NCI-H526 (cell line): ENCODE data around the gene CNBP.
"Not testable (repeated sequence)": the region's sequence is repeated elsewhere in the genome, so short reads cannot be mapped to it uniquely, and the experiment has no call there.

Source experiments
- DNase-seq, 2 experiments: peaks; one replicate each; lab custom pipeline; 2025; lab: John Stamatoyannopoulos, UW

The CNBP gene

DNA sequence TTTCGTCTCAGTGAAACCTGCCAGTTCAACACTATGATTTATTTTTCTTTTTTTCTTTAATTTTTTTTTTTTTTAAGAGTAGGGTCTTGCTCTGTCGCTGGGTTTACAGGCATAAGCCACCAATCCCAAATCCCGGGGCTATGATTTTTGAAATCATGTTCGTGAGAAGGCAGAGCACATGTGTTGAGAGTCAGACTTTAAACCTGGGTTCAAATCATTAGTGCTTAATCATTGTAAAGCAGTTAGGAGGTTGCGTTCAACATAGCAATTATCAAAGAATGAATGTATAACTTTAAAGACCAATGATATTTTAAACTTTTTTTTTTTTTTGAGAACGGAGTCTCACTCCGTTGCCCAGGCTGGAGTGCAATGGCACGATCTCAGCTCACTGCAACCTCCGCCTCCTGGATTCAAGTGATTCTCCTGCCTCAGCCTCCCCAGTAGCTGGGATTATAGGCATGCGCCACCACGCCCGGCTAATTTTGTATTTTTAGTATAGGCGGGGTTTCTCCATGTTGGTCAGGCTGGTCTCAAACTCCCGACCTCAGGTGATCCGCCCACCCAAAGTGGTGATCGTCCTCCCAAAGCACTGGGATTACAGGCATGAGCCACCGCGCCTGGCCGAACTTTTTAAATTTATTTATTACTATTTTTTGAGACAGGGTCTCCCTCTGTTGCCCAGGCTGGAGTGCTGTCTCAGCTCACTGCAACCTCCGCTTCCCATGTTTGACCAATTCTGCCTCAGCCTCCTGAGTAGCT is 1.3 kb upstream of the CNBP start:
- not testable (repeated sequence) for DNase-seq

DNA sequence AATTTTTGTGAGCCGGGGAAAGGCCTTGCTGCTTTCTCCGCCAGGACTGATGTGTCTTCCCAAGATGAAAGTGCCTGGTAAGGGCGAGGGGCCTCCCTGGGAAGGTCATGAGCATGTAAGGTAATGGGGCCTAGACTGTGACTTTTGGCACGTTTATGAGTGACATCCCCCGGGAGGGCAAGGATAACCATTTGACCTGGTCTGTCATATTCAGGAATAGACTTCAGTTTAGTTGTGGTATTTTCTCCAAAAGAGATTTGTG is 631 bp upstream of the CNBP start:
- DNase-seq, result peak in 1 of 2 experiments; percentile 54

DNA sequence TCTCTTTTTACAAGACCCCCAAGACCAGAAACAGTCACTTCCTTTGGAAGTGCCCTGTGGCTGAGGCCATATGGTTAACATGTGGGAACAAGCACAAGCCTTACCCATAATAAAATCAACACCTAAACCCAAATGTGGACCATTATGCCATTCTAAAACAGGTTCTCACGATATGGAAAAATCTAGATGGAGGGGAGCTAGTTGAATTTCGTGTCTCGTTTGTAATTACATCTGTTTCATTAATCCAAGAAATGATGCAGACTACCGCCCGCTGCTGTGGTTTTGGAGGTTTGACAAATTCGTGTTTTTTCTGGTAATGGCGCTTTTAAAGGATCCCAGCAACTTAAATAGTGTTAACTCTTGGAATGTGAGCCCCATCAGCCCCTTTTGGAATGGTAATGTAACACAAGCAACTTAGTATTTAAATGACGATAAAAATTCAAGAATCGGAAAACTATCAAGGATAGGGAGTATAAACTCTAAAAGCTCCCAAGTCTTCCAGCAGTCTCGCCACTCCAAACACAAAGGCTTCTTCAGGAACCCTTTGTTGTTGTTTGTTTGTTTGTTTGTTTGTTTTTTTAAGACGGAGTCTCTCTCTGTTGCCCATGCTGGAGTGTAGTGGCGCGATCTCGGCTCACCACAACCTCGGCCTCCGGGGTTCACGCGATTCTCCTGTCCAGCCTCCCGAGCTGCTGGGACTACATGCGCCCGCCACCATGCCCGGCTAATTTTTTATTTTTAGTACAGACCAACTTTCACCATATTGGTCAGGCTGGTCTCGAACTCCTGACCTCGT is 1.1 kb downstream of the CNBP start:
- DNase-seq, result peak in 1 of 2 experiments; percentile 45

DNA sequence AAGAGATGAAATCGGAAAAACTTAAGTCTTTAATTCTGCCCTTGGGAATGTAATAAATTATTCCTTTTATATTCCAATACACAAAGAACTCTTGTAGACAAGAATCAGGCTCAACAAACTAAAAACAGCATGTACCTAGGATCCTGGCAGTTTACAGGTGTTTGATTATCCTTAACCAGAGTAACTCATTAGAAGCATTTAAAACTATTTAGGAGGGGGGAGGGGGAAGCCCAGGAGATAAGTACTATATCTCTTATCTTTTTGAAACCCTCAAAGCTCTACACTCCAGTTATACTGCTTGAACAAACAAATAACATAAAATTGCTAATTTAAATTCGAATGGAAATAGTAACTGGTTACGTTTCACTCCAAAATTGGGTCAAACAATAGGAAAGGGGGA is 1.9 kb downstream of the CNBP start:
- no peak for DNase-seq

DNA sequence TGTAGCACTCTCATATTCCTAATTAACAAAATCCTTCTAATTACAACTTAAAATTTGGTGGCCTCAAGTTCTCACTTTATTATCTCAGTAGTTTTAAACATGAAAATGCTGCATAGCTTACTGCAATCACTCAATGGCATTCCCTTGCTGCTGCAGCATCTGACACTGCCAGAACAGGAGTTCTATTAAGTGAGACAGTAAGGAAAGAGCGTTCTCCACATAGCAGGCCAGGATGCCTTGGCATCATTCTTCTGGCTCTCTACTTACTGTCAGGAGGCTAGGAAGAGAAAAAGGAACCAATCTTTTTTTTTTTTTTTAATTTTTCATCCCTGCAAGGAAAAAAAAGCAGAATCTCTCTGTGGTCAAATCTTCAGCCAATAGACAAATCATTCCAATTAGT is 3.2 kb downstream of the CNBP start:
- DNase-seq, result no peak

DNA sequence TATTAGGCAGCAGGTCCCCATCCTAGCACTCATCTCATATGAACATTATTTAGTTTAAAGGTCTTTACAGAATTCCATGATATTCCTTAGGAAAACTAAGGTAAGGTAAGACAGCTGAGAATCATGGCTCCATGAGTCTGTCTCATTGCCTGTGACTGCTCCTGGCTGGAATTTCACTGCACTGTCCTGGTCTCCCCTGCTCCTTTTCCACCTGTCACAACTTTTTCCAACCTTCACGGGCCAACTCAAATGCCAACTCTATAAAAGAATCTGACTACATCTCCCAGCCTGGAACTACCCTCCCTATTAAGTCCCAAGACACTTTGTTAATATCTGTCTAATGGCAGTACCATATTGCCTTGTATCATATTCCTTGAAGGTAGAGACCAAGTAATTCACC is 7.6 kb downstream of the CNBP start:
- no peak for DNase-seq

DNA sequence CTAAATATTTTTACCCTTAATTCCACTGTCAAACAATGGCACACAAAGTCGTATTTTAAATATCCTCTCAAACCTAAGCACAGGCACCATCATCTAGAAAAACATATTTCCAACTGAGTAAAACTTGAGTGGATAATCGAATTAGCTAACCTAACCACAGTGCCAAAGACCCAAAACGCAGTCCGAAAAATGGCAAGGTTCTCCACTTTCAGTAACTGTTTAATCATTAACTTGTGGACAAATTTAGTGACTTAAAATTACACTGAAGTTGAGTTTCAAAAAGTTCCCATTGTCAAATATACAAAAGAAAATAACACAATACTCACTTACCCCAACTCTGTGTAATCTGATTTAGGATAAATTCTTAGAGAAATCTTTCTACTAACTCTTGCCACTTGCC is 10.0 kb downstream of the CNBP start:
- no peak for DNase-seq

DNA sequence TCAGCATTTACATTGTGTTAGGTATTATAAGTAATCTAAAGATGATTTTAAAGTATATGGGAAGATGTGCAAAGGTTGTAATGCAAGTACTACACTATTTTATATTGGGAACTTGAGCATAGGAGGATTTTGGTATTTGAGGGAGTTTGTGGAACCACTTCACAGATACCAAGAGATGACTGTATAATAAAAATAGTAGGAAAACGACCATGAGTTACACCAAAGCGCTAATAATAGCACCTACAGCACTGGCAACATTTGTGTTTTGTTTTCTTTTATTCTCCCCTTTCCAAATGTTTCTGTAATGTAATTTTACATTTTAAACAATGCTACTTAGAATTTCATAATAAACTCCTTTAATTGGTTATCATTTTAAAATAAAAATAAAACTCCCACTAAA is 10.5 kb downstream of the CNBP start:
- no peak for DNase-seq

DNA sequence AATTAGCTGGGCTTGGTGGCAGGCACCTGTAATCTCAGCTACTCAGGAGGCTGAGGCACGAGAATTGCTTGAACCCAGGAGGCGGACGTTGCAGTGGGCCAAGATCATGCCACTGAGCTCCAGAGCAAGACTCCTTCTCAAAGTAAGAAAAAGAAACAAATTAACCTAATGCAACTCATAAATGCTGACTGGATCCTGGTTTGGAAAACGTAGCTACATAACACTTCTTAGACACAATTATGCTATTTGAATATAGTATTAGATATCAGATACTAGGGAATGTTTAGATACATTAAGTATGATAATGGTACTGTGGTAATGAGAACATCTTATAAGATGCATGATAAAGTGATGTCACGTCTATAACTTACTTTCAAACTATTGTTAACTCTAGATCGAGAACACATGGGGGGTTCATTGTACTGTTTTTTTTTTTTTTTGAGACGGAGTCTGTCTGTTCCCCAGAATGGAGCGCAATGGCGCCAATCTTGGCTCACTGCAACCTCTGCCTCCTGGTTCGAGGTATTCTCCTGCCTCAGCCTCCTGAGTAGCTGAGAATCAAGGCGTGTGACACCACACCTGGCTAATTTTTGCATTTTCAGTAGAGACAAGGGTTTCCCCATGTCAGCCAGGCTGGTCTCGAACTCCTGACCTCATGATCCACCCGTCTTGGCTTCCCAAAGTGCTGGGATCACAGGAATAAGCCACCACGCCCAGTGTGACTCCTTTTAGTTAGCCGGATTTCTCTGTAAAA is 16.9 kb downstream of the CNBP start:
- no peak for DNase-seq

DNA sequence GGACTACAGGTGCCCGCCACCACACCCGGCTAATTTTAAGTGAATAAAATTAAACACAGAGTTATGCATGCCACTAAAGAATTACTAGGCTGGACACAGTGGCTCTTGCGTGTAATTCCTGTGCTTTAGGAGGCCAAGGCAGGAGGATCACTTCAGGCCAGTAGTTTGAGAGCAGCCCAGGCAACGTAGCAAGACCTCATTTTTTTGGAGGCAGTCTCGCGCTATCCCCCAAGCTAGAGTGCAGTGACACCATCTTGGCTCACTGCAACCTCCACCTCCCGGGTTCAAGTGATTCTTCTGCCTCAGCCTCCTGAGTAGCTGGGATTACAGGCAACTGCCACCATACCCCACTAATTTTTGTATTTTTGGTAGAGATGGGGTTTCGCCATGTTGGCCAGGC is 18.1 kb downstream of the CNBP start:
- not testable (repeated sequence) for DNase-seq

DNA sequence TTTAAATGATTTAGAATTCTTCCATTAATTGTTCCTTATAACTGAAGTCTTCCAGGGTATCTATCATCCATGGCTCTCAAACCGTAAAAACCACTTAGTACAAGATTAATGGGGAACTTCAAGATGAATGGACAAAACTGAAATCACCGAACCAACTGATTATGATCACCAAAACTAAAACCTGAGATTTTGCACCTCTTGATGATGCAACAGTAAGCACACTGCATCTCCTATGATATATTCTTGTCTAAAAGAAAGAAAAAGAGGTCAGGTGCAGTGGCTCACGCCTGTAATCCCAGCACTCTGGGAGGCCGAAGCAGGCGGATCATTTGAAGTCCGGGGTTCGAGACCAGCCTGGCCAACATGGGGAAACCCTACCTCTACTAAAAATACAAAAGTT is 19.2 kb downstream of the CNBP start:
- no peak for DNase-seq

DNA sequence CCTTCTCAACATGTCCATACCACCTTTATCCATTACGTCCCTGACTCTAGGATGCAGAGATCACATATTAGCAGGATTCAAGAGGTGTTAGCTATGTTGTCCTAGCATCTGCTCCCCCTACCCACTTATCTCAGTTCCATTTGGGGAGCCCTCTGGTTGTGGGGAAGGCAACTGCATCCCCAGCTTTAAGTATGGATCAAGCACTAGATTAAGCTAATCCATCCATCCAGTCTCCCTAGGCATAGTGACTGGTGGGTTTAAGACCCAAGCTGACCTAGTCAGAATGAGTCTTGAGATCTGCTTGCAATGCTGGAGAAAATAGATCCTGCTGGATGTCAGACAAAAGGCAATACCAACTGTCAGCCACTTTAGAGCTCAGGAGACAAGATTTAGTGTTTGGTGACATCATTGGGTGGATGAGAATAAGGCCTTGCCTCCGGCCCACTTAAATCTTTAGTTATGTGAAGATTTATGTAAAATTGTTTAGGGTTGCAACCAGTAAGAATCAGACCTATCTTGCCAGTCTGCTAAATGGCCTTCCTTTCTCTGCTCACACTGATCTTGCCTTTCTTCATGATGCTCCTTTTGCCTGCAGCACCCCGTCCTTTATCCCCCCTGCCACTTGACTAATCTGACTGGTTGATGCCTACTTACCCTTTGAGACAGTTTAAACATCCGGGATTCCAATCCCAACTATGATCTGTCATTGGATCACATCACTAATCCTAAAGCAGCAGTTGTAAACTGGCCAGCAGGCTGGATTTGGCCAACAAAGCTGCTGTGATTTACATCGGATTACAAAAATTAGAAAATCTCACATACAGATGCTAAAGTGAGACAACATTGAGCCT is 20.7 kb downstream of the CNBP start:
- DNase-seq, result no peak

DNA sequence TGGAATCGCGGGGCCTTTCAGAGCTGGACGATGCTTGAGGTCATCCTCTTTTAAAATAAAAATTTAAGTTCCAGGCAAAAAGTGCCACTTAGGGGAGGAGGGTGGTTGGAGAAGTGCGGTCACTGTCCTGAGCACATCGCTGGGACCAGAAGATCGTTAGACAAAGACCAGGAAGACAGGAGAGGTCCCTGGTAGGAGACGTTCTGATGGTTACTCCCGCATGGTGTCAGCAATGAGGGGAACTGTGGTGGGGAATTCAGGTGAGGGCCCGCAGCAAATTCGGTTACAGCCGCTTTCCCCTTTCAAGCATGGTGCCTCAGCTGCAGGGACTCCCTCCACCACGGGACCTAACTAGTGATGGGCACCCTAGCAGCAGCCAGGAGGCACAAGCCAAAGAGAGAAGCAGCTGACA is 21.8 kb downstream of the CNBP start:
- peak in 1 of 2 experiments; percentile 43 for DNase-seq

DNA sequence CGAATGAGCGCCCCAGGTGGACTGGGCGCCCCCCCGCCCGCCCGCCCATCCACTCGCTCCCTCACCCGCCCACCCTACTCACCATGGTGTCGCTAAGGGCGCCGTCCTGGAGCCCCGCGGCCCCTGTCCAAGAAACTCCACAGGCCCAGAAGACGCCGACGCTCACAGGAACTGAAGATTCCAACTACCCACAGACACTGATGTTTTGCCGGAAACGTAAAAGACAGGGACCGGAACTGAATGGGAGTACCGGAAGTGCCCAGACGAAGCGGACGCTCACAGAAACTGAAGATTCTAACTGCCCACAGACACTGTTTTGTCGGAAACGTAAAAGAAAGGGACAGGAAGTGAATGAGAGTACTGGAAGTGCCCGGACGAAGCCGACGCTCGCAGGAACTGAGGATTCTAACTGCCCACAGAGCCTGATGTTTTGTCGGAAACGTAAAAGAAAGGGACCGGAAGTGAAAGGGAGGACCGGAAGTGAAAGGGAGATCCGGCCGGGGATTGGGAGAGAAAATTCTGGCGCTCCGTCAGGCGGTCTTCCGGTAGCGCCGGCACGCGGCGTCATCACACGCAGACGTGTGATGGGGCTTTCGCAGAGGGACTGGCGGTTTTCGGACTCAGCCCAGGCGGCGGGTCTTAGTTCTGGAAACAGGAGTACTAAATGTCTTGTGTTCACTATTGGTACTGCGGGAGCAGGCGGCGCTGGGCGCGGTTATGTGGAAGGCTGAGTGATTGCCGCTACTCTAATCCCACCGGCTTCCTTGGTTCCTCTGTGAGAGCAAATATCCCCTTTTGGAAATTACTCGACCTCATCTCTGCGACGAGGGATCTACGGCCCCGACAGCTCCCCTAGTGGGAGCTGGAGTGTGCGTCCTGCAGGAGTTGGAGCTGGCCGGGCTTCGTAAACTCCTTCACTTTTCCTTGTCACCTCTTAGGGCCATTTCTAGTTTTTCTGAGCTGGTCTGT is 22.5 kb downstream of the CNBP start, which contains the start of gene ISY1:
Gene ISY1, minus strand, starts transcription at position 173 of the 969 bp plus-strand sequence. Its CDS starts 88 bp downstream, at position 85.
- peak; percentile 96 to 98 for DNase-seq

DNA sequence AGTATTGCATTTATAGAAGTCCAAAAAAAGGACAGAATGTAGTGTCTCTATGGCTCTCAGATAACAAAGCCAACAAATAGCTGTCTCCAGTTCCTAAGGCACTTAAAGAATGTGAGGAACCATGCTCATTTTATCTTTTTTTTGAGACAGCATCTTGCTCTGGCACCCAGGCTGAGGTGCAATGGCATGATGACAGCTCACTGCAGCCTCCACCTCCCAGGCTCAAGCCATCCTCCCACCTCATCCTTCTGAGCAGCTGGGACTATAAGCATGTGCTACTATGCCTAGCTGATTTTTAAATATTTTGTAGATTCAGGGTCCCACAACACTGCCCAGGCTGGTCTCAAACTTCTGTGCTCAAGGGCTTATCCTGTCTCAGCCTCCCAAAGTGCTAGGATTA is 38.9 kb downstream of the CNBP start:
- DNase-seq, result no peak

DNA sequence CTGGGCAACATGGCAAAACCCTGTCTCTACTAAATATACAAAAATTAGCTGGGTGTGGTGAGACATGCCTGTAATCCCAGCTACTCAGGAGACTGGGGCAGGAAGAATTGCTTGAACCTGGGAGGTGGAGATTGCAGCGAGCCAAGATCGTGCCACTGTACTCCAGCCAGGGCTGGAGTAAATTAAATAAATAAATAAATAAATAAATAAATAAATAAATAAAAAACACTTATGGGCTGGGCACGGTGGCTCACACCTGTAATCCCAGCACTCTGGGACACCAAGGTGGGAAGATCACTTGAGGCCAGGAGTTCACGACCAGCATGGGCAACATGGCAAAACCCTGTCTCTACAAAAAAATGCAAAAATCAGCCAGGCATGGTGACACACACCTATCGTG is 42.7 kb downstream of the CNBP start:
- not testable (repeated sequence) for DNase-seq

DNA sequence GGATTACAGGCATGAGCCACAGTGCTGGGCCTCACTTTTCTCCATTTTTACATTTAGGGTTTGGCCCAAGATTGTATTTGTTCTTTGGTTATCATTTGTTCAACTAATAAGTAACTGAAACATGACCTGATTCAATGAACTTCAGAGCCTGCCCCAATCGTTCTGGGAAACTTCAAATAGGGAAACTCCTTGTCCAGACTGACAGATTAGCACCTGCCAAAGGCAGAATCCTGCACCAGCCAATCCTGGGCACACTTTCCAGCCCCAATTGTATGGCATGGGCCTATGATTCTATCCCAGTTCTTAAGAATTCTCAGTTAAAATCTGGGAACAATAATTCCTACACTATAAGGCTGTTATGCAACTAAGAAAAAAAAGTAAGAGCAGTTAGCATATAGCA is 43.8 kb downstream of the CNBP start:
- no peak for DNase-seq

DNA sequence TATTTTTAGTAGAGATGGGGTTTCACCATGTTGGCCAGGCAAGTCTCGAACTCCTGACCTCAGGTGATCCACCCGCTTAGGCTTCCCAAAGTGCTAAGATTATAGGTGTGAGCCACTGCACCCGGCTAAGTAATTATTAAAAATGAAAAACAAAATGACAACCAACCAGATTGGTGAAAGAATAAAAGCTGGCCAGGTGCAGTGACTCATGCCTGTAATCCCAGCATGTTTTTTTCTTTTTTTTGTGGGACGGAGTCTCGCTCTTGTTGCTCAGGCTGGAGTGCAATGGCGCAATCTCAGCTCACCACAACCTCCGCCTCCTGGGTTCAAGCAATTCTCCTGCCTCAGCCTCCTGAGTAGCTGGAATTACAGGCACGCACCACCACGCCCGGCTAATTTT is 47.4 kb downstream of the CNBP start:
- not testable (repeated sequence) for DNase-seq

DNA sequence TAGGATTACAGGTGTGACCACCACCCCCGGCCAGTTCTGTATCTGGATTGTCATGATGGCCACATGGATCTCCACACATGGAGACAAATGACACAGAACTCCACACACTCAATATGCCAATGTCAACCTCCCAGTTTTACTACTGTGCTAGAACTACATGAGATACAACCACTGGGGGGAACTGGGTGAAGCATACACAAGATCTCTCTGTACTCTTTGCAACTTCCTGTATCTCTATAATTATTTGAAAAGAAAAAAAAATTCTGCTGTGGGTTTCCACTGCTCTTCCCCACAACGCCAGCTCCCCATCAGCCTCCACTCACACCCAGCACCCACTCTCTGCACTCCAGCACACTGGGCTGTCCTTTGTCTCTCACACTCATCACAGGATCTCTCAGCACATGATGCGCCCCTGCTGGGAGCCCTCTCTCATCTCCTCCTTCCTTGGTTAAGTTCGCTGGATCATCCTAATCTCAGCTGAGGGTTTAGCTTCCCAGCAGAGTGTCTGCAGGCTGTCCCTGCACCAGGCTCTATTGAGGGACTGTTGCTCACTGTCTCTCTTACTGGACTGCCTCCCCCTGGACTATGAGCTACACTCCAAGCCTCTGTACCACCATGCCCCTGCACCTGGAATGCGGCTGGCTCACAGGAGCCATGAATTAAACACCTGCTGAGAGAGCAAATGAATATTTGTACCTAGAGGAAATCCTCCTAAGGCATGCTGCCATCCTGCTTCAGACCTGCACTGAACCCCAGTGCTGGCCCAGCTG is 51.4 kb downstream of the CNBP start:
- DNase-seq, result no peak
